ENCODE data around the gene MEIOB. TPM values are rescaled to one million over a fixed set of nuclear protein-coding genes. Genes with fewer than 3 reads are reported as not detected.

Gene MEIOB
- polyA plus RNA-seq, 3 donors, result not detected

GRCh38 chr16:1808691-1809090, 63.3 kb downstream of the MEIOB start:
- no peak overlapping the region for H3K4me3 ChIP-seq (replicated peaks in 1 of 3; ENCODE audit: low read depth in 2 of 3, low read length in 3 of 3)
- intact Hi-C loops (cut with micrococcal nuclease), result no loop called here
- Mint-ChIP-seq H3K4me1 (no peaks in the 10 kb centered on the region), H3K4me3 (no peak overlapping the region), H3K27me3 (ENCODE audit: low read depth in 3 of 3) (no peaks in the 10 kb centered on the region), H3K27ac (no peak overlapping the region), H3K9me3 (peaks cover 0 to 2% (median 0%) of the 10 kb centered on the region in 7 donors), H3K36me3 (peaks cover 39 to 68% of the 10 kb centered on the region in 2 donors)
- no peak overlapping the region for H3K9ac ChIP-seq (ENCODE audit: insufficient read depth, low read length, poor library complexity, severe bottlenecking)
- no peaks in the 10 kb centered on the region for H3K4me1 ChIP-seq (ENCODE audit: control insufficient read depth in 1 of 2, insufficient read depth in 2 of 2, low read length in 2 of 2)
- H3K79me2 ChIP-seq (ENCODE audit: insufficient read depth, low read length), result no peaks in the 10 kb centered on the region
- WGBS (ENCODE audit: insufficient coverage), result 90% methylated on average over 13 of the region's 18 CpGs
- H3K27me3 ChIP-seq (ENCODE audit: control insufficient read depth in 2 of 2, insufficient read depth in 2 of 2, low read length in 2 of 2), result no peaks in the 10 kb centered on the region
- H3K4me2 ChIP-seq (replicated peaks; ENCODE audit: extremely low read depth, low read length, poor library complexity, severe bottlenecking), result no peak overlapping the region
- no peak overlapping the region for H2AFZ ChIP-seq (ENCODE audit: insufficient read depth, low read depth, low read length, poor library complexity, severe bottlenecking)
- peaks cover 37 to 46% of the 10 kb centered on the region in 2 donors for H3K36me3 ChIP-seq (replicated peaks in 1 of 2; ENCODE audit: control insufficient read depth in 1 of 2, insufficient read depth in 2 of 2, low read length in 2 of 2)
- peaks cover 11% of the 10 kb centered on the region for H4K20me1 ChIP-seq (ENCODE audit: insufficient read depth, low read length)
- H3K27ac ChIP-seq (ENCODE audit: low read depth in 1 of 2, low read length in 2 of 2), result no peak overlapping the region
- TF ChIP-seq CTCF (IDR thresholded peaks at IDR 0.05), result no peak
- no peak for DNase-seq
- no peaks in the 10 kb centered on the region for H3K9me3 ChIP-seq (replicated peaks in 1 of 2; ENCODE audit: control insufficient read depth in 1 of 2, insufficient read depth in 1 of 2, low read length in 2 of 2)

GRCh38 chr16:1807626-1808025, 64.3 kb downstream of the MEIOB start:
- H3K36me3 Mint-ChIP-seq, result peaks cover 32 to 60% of the 10 kb centered on the region in 2 donors

More at GRCh38 chr16:1807626-1808025, 64.3 kb downstream of the MEIOB start:
- no peak for TF ChIP-seq CTCF (IDR thresholded peaks at IDR 0.05)
- no peaks in the 10 kb centered on the region for H3K79me2 ChIP-seq (ENCODE audit: insufficient read depth, low read length)
- H3K27me3 ChIP-seq (ENCODE audit: control insufficient read depth in 2 of 2, insufficient read depth in 2 of 2, low read length in 2 of 2), result no peaks in the 10 kb centered on the region
- H3K27ac Mint-ChIP-seq, result no peak overlapping the region
- no peak overlapping the region for H3K27ac ChIP-seq (ENCODE audit: low read depth in 1 of 2, low read length in 2 of 2)
- H3K4me3 ChIP-seq (replicated peaks in 1 of 3; ENCODE audit: low read depth in 2 of 3, low read length in 3 of 3), result no peak overlapping the region
- no peak overlapping the region for H3K9ac ChIP-seq (ENCODE audit: insufficient read depth, low read length, poor library complexity, severe bottlenecking)
- peaks cover under 1% of the 10 kb centered on the region for H4K20me1 ChIP-seq (ENCODE audit: insufficient read depth, low read length)
- peaks cover 0 to 2% (median 0%) of the 10 kb centered on the region in 7 donors for H3K9me3 Mint-ChIP-seq
- H3K36me3 ChIP-seq (replicated peaks in 1 of 2; ENCODE audit: control insufficient read depth in 1 of 2, insufficient read depth in 2 of 2, low read length in 2 of 2), result peaks cover 31 to 38% of the 10 kb centered on the region in 2 donors
- H2AFZ ChIP-seq (ENCODE audit: insufficient read depth, low read depth, low read length, poor library complexity, severe bottlenecking), result no peak overlapping the region
- H3K4me3 Mint-ChIP-seq, result no peak overlapping the region
- no peaks in the 10 kb centered on the region for H3K9me3 ChIP-seq (replicated peaks in 1 of 2; ENCODE audit: control insufficient read depth in 1 of 2, insufficient read depth in 1 of 2, low read length in 2 of 2)
- H3K4me1 ChIP-seq (ENCODE audit: control insufficient read depth in 1 of 2, insufficient read depth in 2 of 2, low read length in 2 of 2), result no peaks in the 10 kb centered on the region
- intact Hi-C loops (cut with micrococcal nuclease), result no loop called here
- no peaks in the 10 kb centered on the region for H3K4me1 Mint-ChIP-seq
- no peaks in the 10 kb centered on the region for H3K27me3 Mint-ChIP-seq (ENCODE audit: low read depth in 3 of 3)
- H3K4me2 ChIP-seq (replicated peaks; ENCODE audit: extremely low read depth, low read length, poor library complexity, severe bottlenecking), result no peak overlapping the region
- no peak for DNase-seq
- 100% methylated on average over 5 of the region's 10 CpGs for WGBS (ENCODE audit: insufficient coverage)

Data from CD14-positive monocyte (primary cell).